Small intestine (tissue), 7 donors: ENCODE data around the gene ADAMTS14. TPM values are rescaled to one million over a fixed set of nuclear protein-coding genes. Genes with fewer than 3 reads are reported as not detected.

Experiments used
- DNase-seq, 2 donors: peaks; one replicate each; pipeline versions ENCODE4 v3.0.0 to v3.0.0-alpha.2; 2013
- FAIRE-seq: peaks from 2 replicates; lab custom pipeline; 2012; peaks lifted over from hg19 to GRCh38; lab: Jason Lieb, UNC
- H3K27ac ChIP-seq, 3 donors: one replicate each; pipeline ENCODE4 v1.5.1; 2013; ENCODE audit warnings: low read length in 2 of 3, mild to moderate bottlenecking in 2 of 3, control low read depth in 1 of 3, inconsistent platforms in 1 of 3, low read depth in 1 of 3, moderate library complexity in 1 of 3
- H3K27me3 ChIP-seq, 3 donors: one replicate each; pipeline ENCODE4 v1.6.1; 2013; ENCODE audit warnings: low read length in 3 of 3, inconsistent platforms in 1 of 3; ENCODE audit not compliant: control insufficient read depth in 3 of 3, insufficient read depth in 3 of 3
- H3K36me3 ChIP-seq, 3 donors: one replicate each; pipeline ENCODE4 v1.6.1; 2013; ENCODE audit warnings: low read length in 3 of 3, inconsistent platforms in 1 of 3, low read depth in 1 of 3, mild to moderate bottlenecking in 1 of 3, moderate library complexity in 1 of 3; ENCODE audit not compliant: control insufficient read depth in 3 of 3, insufficient read depth in 2 of 3
- H3K4me1 ChIP-seq, 3 donors: one replicate each; pipeline ENCODE4 v1.6.1; 2013; ENCODE audit warnings: low read length in 2 of 3, inconsistent platforms in 1 of 3, low read depth in 1 of 3, mild to moderate bottlenecking in 1 of 3, moderate library complexity in 1 of 3; ENCODE audit not compliant: control insufficient read depth in 3 of 3, insufficient read depth in 2 of 3
- H3K4me3 ChIP-seq, 3 donors: one replicate each; pipeline ENCODE4 v1.5.1; 2013; ENCODE audit warnings: low read length in 3 of 3, control low read depth in 1 of 3, inconsistent platforms in 1 of 3, low read depth in 1 of 3, mild to moderate bottlenecking in 1 of 3, moderate library complexity in 1 of 3
- H3K9me3 ChIP-seq, 2 donors: one replicate each; pipeline ENCODE4 v1.6.1; 2013; ENCODE audit warnings: low read depth in 1 of 2, low read length in 1 of 2; ENCODE audit not compliant: control insufficient read depth in 2 of 2, insufficient read depth in 1 of 2
- WGBS, 3 donors: extraction: QIAGEN DNeasy Blood & Tissue Kit; methylation state at CpG; one replicate each; pipeline ENCODE4 v1.1.7; 2013; 5-methylcytosine and 5-hydroxymethylcytosine counted together
- polyA plus RNA-seq, 4 donors: library from polyadenylated mRNA; stranded (reverse) in 3 of 4; unstranded in 1 of 4; fragments of 200-250 nt in 3 of 4; fragments of 120-200 nt in 1 of 4; gene quantifications; one replicate each; pipeline versions ENCODE4 v1.2.1 to v1.2.3, GENCODE V29; 2013
- donor health status: healthy with polysubstance abuse.
- donor health status: control.
- donor health status: control.
- donor health status: Bipolar disorder and iron deficiency.
- donor health status: healthy.

ADAMTS14 gene
- polyA plus RNA-seq, 4 donors, result 0.45 to 7.7 (median 0.79) TPM

DNA sequence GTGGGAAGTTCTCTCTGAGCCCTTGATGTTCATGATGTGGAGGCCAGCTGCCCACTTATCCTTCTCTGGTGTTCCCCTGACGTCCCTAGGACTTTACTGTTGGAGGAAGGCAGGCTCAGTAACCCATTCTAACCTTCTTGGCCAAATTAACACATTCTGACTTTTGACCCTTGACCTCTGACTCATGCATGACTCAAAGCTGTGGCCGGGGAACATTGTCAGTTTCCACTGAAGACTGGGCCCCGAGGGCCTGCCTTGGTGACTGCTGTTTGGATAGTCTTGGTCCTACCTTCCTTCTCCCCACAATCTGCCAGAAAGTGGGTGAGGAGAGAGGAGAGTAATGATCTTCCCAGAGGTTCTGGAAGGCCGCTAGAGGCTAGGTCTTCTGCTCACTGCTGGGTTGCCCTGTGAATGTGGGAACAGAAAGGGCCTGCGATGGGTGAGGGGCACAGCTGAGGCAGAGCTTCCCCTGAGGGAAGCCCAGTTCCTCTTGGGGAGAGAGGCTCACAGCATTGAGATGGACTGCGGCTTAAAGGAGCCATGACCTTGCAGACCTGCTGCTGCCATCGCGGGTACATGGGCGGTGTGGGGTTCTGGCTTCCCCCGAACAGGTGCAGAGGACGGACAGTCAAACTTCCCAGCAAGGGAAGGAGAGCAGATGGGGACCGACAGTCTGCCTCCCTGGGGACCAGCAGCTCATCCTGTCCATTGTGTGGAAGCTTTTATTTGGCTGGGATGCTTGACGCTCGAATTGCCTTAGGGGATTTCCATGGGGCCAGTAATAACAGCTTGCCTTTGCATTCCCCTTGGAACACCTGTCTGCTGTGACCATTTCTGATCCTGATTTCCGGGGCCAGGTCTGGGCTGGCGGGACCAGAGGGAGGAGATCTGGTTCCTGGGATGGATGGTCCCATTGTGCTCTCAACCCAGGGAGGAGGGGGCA is 43.8 kb downstream of the ADAMTS14 start:
- H3K4me1 ChIP-seq, result peaks cover 0 to 4% (median 0%) of the 10 kb centered on the region in 3 donors
- no peaks in the 10 kb centered on the region for H3K27me3 ChIP-seq
- H3K4me3 ChIP-seq, result no peak overlapping the region
- 68 to 72% (median 70%) methylated on average over 16 of the region's 16 CpGs for WGBS, 3 donors
- DNase-seq, result peak; percentile 13 to 28
- H3K27ac ChIP-seq, result peak overlapping the region in 1 of 3 donors; percentile 2
- peaks cover 0 to 8% (median 0%) of the 10 kb centered on the region in 3 donors for H3K36me3 ChIP-seq
- no peaks in the 10 kb centered on the region for H3K9me3 ChIP-seq
- FAIRE-seq, result no peak

- WGBS, 3 donors, result 61 to 85% (median 63%) methylated on average over 4 of the region's 4 CpGs
- H3K36me3 ChIP-seq, result peaks cover 0 to 10% (median 0%) of the 10 kb centered on the region in 3 donors
- H3K9me3 ChIP-seq, result no peaks in the 10 kb centered on the region
- DNase-seq (no peak), FAIRE-seq (no peak)
- no peak overlapping the region for H3K27ac ChIP-seq
- no peaks in the 10 kb centered on the region for H3K27me3 ChIP-seq
- no peaks in the 10 kb centered on the region for H3K4me1 ChIP-seq
- no peak overlapping the region for H3K4me3 ChIP-seq
Measured at GRCh38 chr10:70722820-70723424, 50.6 kb downstream of the ADAMTS14 start.

GRCh38 chr10:70723771-70724170 is 51.5 kb downstream of the ADAMTS14 start:
- Histone ChIP-seq H3K4me3 (no peak overlapping the region), H3K27me3 (no peaks in the 10 kb centered on the region), H3K36me3 (peaks cover 0 to 10% (median 0%) of the 10 kb centered on the region in 3 donors), H3K4me1 (no peaks in the 10 kb centered on the region), H3K9me3 (no peaks in the 10 kb centered on the region), H3K27ac (no peak overlapping the region)
- no peak for FAIRE-seq
- DNase-seq, result no peak
- 90 to 94% (median 92%) methylated on average over 3 of the region's 3 CpGs for WGBS, 3 donors

GRCh38 chr10:70726909-70727495 is 54.7 kb downstream of the ADAMTS14 start:
- no peaks in the 10 kb centered on the region for H3K27me3 ChIP-seq
- no peak for FAIRE-seq

DNA sequence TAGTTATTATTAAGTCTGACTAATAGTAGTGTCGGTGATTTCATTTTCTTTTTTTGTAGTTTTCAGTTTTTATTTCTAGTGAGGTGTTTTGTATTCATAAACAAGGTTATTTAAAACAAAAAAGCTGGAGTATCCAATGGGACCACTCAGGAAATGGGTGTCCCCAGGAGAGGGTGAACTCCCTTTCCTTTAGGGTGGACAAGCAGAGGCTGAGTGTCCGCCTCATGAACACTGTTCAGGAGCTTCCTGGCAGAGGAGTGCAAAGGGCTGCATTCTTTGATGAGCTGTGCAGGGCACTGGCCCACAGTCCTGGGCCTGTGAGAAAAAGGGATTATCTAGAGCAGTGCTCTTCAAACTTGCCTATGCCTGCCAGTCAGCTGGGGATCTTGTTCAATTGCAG is 56.0 kb downstream of the ADAMTS14 start:
- DNase-seq, result no peak
- Histone ChIP-seq H3K27me3 (no peaks in the 10 kb centered on the region), H3K4me1 (no peaks in the 10 kb centered on the region), H3K27ac (no peak overlapping the region), H3K9me3 (no peaks in the 10 kb centered on the region), H3K4me3 (no peak overlapping the region), H3K36me3 (peaks cover 0 to 21% (median 0%) of the 10 kb centered on the region in 3 donors)
- 61 to 89% (median 86%) methylated on average over 2 of the region's 2 CpGs for WGBS, 3 donors
- no peak for FAIRE-seq

More at GRCh38 chr10:70726909-70727495, 54.7 kb downstream of the ADAMTS14 start:
- no peak for DNase-seq
- Histone ChIP-seq H3K4me3 (no peak overlapping the region), H3K4me1 (no peaks in the 10 kb centered on the region), H3K36me3 (peaks cover 0 to 14% (median 0%) of the 10 kb centered on the region in 3 donors), H3K27ac (no peak overlapping the region), H3K9me3 (no peaks in the 10 kb centered on the region)
- WGBS, 3 donors, result 83 to 88% (median 86%) methylated on average over 10 of the region's 10 CpGs

- DNase-seq (peak; percentile 16 to 26), FAIRE-seq (no peak)
- Histone ChIP-seq H3K4me1 (no peaks in the 10 kb centered on the region), H3K27me3 (no peaks in the 10 kb centered on the region), H3K36me3 (peaks cover 0 to 28% (median 0%) of the 10 kb centered on the region in 3 donors), H3K27ac (no peak overlapping the region), H3K4me3 (no peak overlapping the region), H3K9me3 (no peaks in the 10 kb centered on the region)
- WGBS, 3 donors, result 23 to 54% (median 30%) methylated on average over 16 of the region's 16 CpGs
Measured at GRCh38 chr10:70729763-70730357, 57.6 kb downstream of the ADAMTS14 start.

DNA sequence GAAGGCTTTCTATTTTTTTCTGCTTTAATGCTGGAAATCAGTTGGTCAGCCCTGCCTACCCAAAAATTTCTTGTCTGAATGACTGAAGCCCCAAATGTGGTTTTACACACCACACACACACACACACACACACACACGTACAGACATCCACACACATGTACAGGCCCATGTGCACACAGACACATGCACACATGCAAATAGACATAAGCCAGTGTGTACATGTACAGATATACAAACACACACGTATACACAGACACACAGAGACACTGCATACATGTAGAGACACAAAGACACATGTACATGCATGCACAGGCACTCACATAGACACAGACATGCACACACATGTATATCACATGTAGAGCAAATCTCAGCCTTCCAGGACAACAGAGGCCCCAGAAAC is 58.6 kb downstream of the ADAMTS14 start:
- Histone ChIP-seq H3K4me3 (no peak overlapping the region), H3K27me3 (no peaks in the 10 kb centered on the region), H3K4me1 (peaks cover 0 to 2% (median 0%) of the 10 kb centered on the region in 3 donors), H3K36me3 (peaks cover 0 to 34% (median 0%) of the 10 kb centered on the region in 3 donors), H3K27ac (no peak overlapping the region), H3K9me3 (no peaks in the 10 kb centered on the region)
- no peak for DNase-seq
- FAIRE-seq, result no peak
- 63 to 81% (median 73%) methylated on average over 2 of the region's 2 CpGs for WGBS, 3 donors

- DNase-seq (no peak), FAIRE-seq (no peak)
- WGBS, 3 donors, result 80 to 87% (median 87%) methylated on average over 4 of the region's 4 CpGs
Measured at GRCh38 chr10:70732569-70732968, 60.3 kb downstream of the ADAMTS14 start.

More at GRCh38 chr10:70732569-70732968, 60.3 kb downstream of the ADAMTS14 start:
- Histone ChIP-seq H3K27me3 (no peaks in the 10 kb centered on the region), H3K4me1 (peaks cover 0 to 18% (median 4%) of the 10 kb centered on the region in 3 donors), H3K9me3 (no peaks in the 10 kb centered on the region), H3K27ac (no peak overlapping the region), H3K4me3 (no peak overlapping the region), H3K36me3 (peaks cover 0 to 38% (median 0%) of the 10 kb centered on the region in 3 donors)
